Thyroid gland (tissue), 4 donors: ENCODE results near the gene CCNJ. TPM values are rescaled to one million over a fixed set of nuclear protein-coding genes. Genes with fewer than 3 reads are reported as not detected.
A peak's percentile ranks its signal among the peaks of the same experiment; 100 is the strongest.

Experiments used
- DNase-seq, 2 donors: peaks; one replicate each; pipeline ENCODE4 v3.0.0-alpha.2; 2019
- H3K27ac ChIP-seq, 3 donors: fragments of 200-600 bp; sonication (generic); 1 replicate in 2 of 3; 2 replicates in 1 of 3; pipeline ENCODE4 v1.5.1; 2016 to 2019; ENCODE audit warnings: mild to moderate bottlenecking in 1 of 3, moderate library complexity in 1 of 3
- H3K27me3 ChIP-seq: fragments of 200-600 bp; sonication (generic); one replicate; pipeline ENCODE4 v1.5.1; 2019
- H3K36me3 ChIP-seq, 2 donors: fragments of 200-600 bp; sonication (generic); one replicate each; pipeline ENCODE4 v1.5.1; 2016 to 2019
- H3K4me1 ChIP-seq, 2 donors: fragments of 200-600 bp; sonication (generic); one replicate each; pipeline ENCODE4 v1.5.1; 2017 to 2019
- H3K4me3 ChIP-seq, 3 donors: fragments of 200-600 bp; sonication (generic); replicated peaks in 1 of 3; 1 replicate in 2 of 3; 2 replicates in 1 of 3; pipeline ENCODE4 v1.5.1; 2016; ENCODE audit warnings: mild to moderate bottlenecking in 1 of 3
- H3K9me3 ChIP-seq: fragments of 200-600 bp; sonication (generic); one replicate; pipeline ENCODE4 v1.5.1; 2017
- CTCF ChIP-seq, 6 experiments: fragments of 200-600 bp in 3 of 6; fragments of 450-650 bp in 3 of 6; sonication (generic) in 3 of 6; IDR thresholded peaks; one replicate each; pipeline ENCODE4 v1.5.1; 2016 to 2019; ENCODE audit warnings: antibody characterized with exemption in 6 of 6, mild to moderate bottlenecking in 2 of 6, inconsistent platforms in 1 of 6, moderate library complexity in 1 of 6
- POLR2A ChIP-seq, 2 donors: fragments of 450-650 bp; IDR thresholded peaks; one replicate each; pipeline ENCODE4 v1.6.1; 2017; ENCODE audit warnings: antibody characterized with exemption in 2 of 2, mild to moderate bottlenecking in 2 of 2, moderate library complexity in 1 of 2
- WGBS, 2 donors: methylation state at CpG; one replicate each; pipeline ENCODE4 v1.1.5; 2017; 5-methylcytosine and 5-hydroxymethylcytosine counted together
- intact Hi-C: fragments of 100-400 bp; cut with DNase I; formaldehyde crosslinking; loops from one replicate; pipeline ENCODE4 v1.15.1; 2023
- total RNA-seq, 4 donors: library from RNA; depleted of rRNA; stranded (reverse); fragments of >200 nt; gene quantifications; one replicate each; pipeline ENCODE4 v1.2.3, GENCODE V29; 2016

CCNJ gene
- total RNA-seq, 4 donors from 2014 or later = 4.6 to 10.6 (median 5.8) TPM

- Histone ChIP-seq H3K4me1 (no peaks in the 10 kb centered on the region), H3K4me3 (no peak overlapping the region), H3K27ac (no peak overlapping the region), H3K27me3 (no peaks in the 10 kb centered on the region), H3K9me3 (no peaks in the 10 kb centered on the region), H3K36me3 (no peaks in the 10 kb centered on the region)
- WGBS, 2 donors = 16 to 19% methylated on average over 5 of the region's 5 CpGs
- peak; percentile 16 to 80 (median 52) for TF ChIP-seq CTCF (IDR thresholded peaks at IDR 0.05)
- no peak for TF ChIP-seq POLR2A (IDR thresholded peaks at IDR 0.05)
- intact Hi-C loops = no loop called here
- peak; percentile 6 to 7 for DNase-seq
Observed at GRCh38 chr10:96017191-96017687, 26.1 kb upstream of the CCNJ start.

- TF ChIP-seq CTCF (IDR thresholded peaks at IDR 0.05) (no peak), POLR2A (IDR thresholded peaks at IDR 0.05) (no peak)
- 89 to 91% methylated on average over 1 of the region's 1 CpG for WGBS, 2 donors
- no peak for DNase-seq
- intact Hi-C loops = no loop called here
- Histone ChIP-seq H3K4me1 (no peaks in the 10 kb centered on the region), H3K27me3 (no peaks in the 10 kb centered on the region), H3K4me3 (no peak overlapping the region), H3K27ac (no peak overlapping the region), H3K36me3 (no peaks in the 10 kb centered on the region), H3K9me3 (no peaks in the 10 kb centered on the region)
Observed at GRCh38 chr10:96021332-96021731, 22.1 kb upstream of the CCNJ start.

- DNase-seq = no peak
- no peaks in the 10 kb centered on the region for H3K36me3 ChIP-seq
- no peaks in the 10 kb centered on the region for H3K4me1 ChIP-seq
- intact Hi-C loops = no loop called here
- no peak overlapping the region for H3K4me3 ChIP-seq
- no peak overlapping the region for H3K27ac ChIP-seq
- H3K27me3 ChIP-seq = no peaks in the 10 kb centered on the region
- 91 to 94% methylated on average over 2 of the region's 2 CpGs for WGBS, 2 donors
- no peak for TF ChIP-seq CTCF (IDR thresholded peaks at IDR 0.05)
- TF ChIP-seq POLR2A (IDR thresholded peaks at IDR 0.05) = no peak
- no peaks in the 10 kb centered on the region for H3K9me3 ChIP-seq
Observed at GRCh38 chr10:96022739-96023138, 20.6 kb upstream of the CCNJ start.

- Histone ChIP-seq H3K36me3 (no peaks in the 10 kb centered on the region), H3K4me3 (no peak overlapping the region), H3K9me3 (no peaks in the 10 kb centered on the region), H3K27me3 (no peaks in the 10 kb centered on the region), H3K4me1 (no peaks in the 10 kb centered on the region), H3K27ac (no peak overlapping the region)
- TF ChIP-seq POLR2A (IDR thresholded peaks at IDR 0.05) (no peak), CTCF (IDR thresholded peaks at IDR 0.05) (no peak)
- DNase-seq = no peak
- intact Hi-C loops = no loop called here
Observed at GRCh38 chr10:96023168-96023567, 20.2 kb upstream of the CCNJ start.

GRCh38 chr10:96025566-96025965, 17.8 kb upstream of the CCNJ start:
- Histone ChIP-seq H3K4me3 (no peak overlapping the region), H3K4me1 (no peaks in the 10 kb centered on the region), H3K36me3 (no peaks in the 10 kb centered on the region), H3K27ac (no peak overlapping the region), H3K9me3 (no peaks in the 10 kb centered on the region), H3K27me3 (no peaks in the 10 kb centered on the region)
- peak in 1 of 2 donors; percentile 8 for DNase-seq
- TF ChIP-seq CTCF (IDR thresholded peaks at IDR 0.05) = no peak
- no peak for TF ChIP-seq POLR2A (IDR thresholded peaks at IDR 0.05)
- 79 to 80% methylated on average over 3 of the region's 3 CpGs for WGBS, 2 donors
- intact Hi-C loops = no loop called here
